ENCODE measurements around the gene COL9A3. TPM values are rescaled to one million over a fixed set of nuclear protein-coding genes. Genes with fewer than 3 reads are reported as not detected.

Gene COL9A3
- total RNA-seq, 1 donor from 2014 or later: 10.5 TPM

DNA sequence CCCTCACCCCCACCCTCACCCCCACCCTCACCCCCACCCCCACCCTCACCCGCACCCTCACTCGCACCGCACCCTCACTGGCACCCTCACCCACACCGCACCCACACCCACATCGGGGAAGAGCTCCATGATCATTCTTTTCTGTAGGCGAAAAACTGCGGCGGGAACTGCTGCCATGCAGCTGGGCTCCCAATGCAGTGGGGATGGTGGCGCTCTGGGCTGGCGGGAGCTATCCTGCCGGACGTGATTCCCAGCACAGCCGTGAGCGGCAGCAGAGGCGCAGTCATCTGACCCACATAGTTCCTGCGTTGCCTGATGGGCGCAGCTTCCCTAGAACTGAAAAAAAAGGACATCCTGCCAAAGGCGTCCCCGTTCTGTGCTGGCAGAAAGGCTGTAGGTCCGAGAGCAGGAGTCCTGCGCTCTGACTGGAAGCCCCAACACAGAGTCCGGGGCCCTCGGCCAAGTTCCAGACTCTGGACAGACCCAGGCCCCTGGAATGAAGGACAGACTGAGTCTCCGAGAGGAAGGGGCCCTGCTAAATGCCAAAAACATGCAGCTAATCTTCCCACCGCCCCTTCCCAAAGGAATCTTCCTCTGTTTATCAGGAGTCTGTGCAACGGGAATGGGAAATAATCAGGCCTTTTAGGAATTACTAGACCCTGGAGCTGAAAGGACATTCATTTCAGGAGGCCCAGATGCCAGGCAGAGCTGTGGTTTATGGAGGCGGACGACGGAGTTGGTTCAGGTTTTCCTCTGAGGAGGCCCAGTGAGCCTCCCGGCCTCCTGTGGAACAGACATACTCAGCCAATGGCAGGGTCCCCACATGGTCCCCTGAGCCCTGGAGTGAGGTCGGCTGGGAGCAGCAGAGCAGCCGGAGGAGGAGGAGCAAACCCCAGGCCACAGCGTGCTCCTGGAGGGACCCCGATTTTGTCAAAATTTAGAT lies 58.8 kb downstream of the COL9A3 start:
- peak overlapping the region; percentile 80 for H2AFZ ChIP-seq (replicated peaks)

DNA sequence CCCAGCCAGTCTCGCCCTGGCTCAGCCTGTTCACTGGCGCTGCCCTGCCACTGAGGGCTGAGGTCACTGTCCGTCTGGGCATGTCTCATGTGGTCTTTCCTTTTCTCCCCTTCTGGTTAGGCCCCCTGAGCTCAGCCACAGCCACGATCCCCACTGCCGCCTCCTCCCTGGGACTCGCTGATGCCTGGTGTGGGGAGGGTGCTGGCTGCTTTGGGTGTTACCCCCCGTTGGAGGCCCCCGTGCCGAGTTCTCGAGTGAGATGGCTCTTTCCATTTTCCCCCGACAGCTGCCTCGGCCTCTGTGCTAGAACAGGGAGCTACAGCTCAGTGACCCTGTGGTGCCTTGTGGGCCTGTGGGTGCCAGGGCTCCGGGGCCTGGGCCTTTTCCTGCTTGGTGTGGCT lies 59.7 kb downstream of the COL9A3 start:
- peaks cover 40% of the 10 kb centered on the region for H3F3A ChIP-seq (ENCODE audit: low read depth)

More for the DNA sequence above, 58.8 kb downstream of the COL9A3 start:
- H3K9ac ChIP-seq: no peak overlapping the region
- H3K4me1 Mint-ChIP-seq: peaks cover 26% of the 10 kb centered on the region
- H3K36me3 Mint-ChIP-seq: no peaks in the 10 kb centered on the region
- H3K9me3 ChIP-seq (ENCODE audit: low read depth): no peaks in the 10 kb centered on the region
- H3K4me3 ChIP-seq: no peak overlapping the region
- peaks cover 14% of the 10 kb centered on the region for H3K4me1 ChIP-seq
- peaks cover 7% of the 10 kb centered on the region for H3K9me3 Mint-ChIP-seq
- no peaks in the 10 kb centered on the region for H3K79me2 ChIP-seq (ENCODE audit: low read depth)
- no peaks in the 10 kb centered on the region for H4K20me1 ChIP-seq (ENCODE audit: low read depth)
- peaks cover 3% of the 10 kb centered on the region for H3K27me3 ChIP-seq
- H3K27me3 Mint-ChIP-seq (ENCODE audit: insufficient read depth, low read depth): peaks cover 8% of the 10 kb centered on the region
- H3K27ac ChIP-seq: no peak overlapping the region
- TF ChIP-seq EZH2phosphoT487 (IDR thresholded peaks at IDR 0.05) (no peak), EZH2 (IDR thresholded peaks at IDR 0.05) (no peak)
- TF ChIP-seq, protein P1, sequence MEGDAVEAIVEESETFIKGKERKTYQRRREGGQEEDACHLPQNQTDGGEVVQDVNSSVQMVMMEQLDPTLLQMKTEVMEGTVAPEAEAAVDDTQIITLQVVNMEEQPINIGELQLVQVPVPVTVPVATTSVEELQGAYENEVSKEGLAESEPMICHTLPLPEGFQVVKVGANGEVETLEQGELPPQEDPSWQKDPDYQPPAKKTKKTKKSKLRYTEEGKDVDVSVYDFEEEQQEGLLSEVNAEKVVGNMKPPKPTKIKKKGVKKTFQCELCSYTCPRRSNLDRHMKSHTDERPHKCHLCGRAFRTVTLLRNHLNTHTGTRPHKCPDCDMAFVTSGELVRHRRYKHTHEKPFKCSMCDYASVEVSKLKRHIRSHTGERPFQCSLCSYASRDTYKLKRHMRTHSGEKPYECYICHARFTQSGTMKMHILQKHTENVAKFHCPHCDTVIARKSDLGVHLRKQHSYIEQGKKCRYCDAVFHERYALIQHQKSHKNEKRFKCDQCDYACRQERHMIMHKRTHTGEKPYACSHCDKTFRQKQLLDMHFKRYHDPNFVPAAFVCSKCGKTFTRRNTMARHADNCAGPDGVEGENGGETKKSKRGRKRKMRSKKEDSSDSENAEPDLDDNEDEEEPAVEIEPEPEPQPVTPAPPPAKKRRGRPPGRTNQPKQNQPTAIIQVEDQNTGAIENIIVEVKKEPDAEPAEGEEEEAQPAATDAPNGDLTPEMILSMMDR (IDR thresholded peaks at IDR 0.05): peak; percentile 53
- H3K4me2 ChIP-seq: peak overlapping the region; percentile 54
- peak overlapping the region; percentile 13 for H3K4me3 Mint-ChIP-seq
- H3F3A ChIP-seq (ENCODE audit: low read depth): peaks cover 40% of the 10 kb centered on the region
- no peaks in the 10 kb centered on the region for H3K36me3 ChIP-seq
- DNase-seq (ENCODE audit: low spot score): peak; percentile 90
- H3K27ac Mint-ChIP-seq: peak overlapping the region; percentile 91

DNA sequence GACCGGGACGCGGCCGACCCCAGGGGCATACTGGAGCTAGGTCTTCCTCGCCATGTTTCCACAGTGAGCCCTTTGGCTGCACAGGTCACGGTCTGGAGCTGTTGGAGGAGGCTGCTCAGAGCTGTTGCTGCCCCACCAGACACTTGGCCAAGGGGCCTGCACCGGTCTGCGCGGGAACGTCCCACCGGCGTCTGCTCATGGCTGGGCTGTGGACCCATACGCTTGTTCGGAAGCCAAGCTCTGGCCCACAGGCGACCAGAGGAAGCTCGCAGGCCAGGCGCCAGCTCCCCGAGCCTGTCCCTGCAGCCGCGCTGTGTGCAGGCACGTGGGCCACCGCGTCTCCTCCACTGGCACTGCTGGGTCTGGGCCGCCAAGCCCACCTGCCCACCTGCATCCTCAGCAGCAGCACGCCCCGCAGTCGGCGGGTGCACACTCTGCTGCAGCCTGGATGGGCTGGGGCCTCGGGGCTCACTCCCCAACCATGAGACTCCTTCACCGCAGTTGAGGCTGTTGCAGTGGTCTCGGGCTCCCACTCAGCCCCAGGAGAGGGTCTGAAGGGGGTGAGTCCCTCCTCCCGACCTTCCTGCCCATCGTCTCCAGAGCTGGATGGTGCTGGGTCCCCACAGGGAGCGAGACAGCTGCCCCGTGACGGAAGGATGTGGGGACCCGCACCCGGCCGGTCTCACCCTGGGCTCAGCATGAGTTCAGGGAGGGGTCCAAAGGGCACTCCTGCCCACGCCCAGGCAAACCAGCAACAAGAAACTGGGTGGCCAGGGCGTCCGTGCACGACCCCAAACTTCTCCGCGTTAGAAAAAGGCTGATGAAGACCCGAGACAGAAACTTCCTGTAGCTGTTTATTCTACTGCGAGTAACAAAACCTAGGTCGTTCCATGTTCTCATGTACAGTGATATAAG lies 60.3 kb downstream of the COL9A3 start:
- H3K27ac Mint-ChIP-seq: no peak overlapping the region
- TF ChIP-seq EZH2phosphoT487 (IDR thresholded peaks at IDR 0.05) (no peak), EZH2 (IDR thresholded peaks at IDR 0.05) (no peak)
- TF ChIP-seq, protein P1 (IDR thresholded peaks at IDR 0.05): no peak
- Histone ChIP-seq H3K9me3 (ENCODE audit: low read depth) (no peaks in the 10 kb centered on the region), H4K20me1 (ENCODE audit: low read depth) (no peaks in the 10 kb centered on the region), H3K27me3 (peaks cover 3% of the 10 kb centered on the region), H2AFZ (replicated peaks) (no peak overlapping the region), H3K9ac (no peak overlapping the region), H3K27ac (no peak overlapping the region), H3K36me3 (no peaks in the 10 kb centered on the region), H3K79me2 (ENCODE audit: low read depth) (no peaks in the 10 kb centered on the region), H3F3A (ENCODE audit: low read depth) (peaks cover 40% of the 10 kb centered on the region), H3K4me2 (no peak overlapping the region), H3K4me3 (no peak overlapping the region), H3K4me1 (peaks cover 14% of the 10 kb centered on the region)
- H3K4me3 Mint-ChIP-seq: no peak overlapping the region
- no peak for DNase-seq (ENCODE audit: low spot score)
- peaks cover 5% of the 10 kb centered on the region for H3K9me3 Mint-ChIP-seq
- peaks cover 26% of the 10 kb centered on the region for H3K4me1 Mint-ChIP-seq
- H3K36me3 Mint-ChIP-seq: peaks cover 7% of the 10 kb centered on the region
- peaks cover 8% of the 10 kb centered on the region for H3K27me3 Mint-ChIP-seq (ENCODE audit: insufficient read depth, low read depth)

More for the DNA sequence above, 59.7 kb downstream of the COL9A3 start:
- Histone ChIP-seq H3K9ac (no peak overlapping the region), H3K4me3 (no peak overlapping the region), H2AFZ (replicated peaks) (no peak overlapping the region), H3K4me1 (peaks cover 14% of the 10 kb centered on the region), H3K27ac (no peak overlapping the region), H4K20me1 (ENCODE audit: low read depth) (no peaks in the 10 kb centered on the region), H3K36me3 (no peaks in the 10 kb centered on the region), H3K79me2 (ENCODE audit: low read depth) (no peaks in the 10 kb centered on the region), H3K9me3 (ENCODE audit: low read depth) (no peaks in the 10 kb centered on the region), H3K27me3 (peaks cover 3% of the 10 kb centered on the region), H3K4me2 (no peak overlapping the region)
- Mint-ChIP-seq H3K4me1 (peaks cover 26% of the 10 kb centered on the region), H3K4me3 (no peak overlapping the region), H3K27me3 (ENCODE audit: insufficient read depth, low read depth) (peaks cover 5% of the 10 kb centered on the region), H3K9me3 (peaks cover 5% of the 10 kb centered on the region), H3K27ac (no peak overlapping the region), H3K36me3 (peaks cover 2% of the 10 kb centered on the region)
- DNase-seq (ENCODE audit: low spot score): no peak
- TF ChIP-seq, protein P1 (IDR thresholded peaks at IDR 0.05): no peak
- TF ChIP-seq EZH2 (IDR thresholded peaks at IDR 0.05) (no peak), EZH2phosphoT487 (IDR thresholded peaks at IDR 0.05) (no peak)

Data from neural progenitor cell (in vitro differentiated cells).